Astrocyte (in vitro differentiated cells and primary cell): ENCODE data around the gene KLK12.

Experiments used
- EZH2 ChIP-seq: IDR thresholded peaks from 2 replicates; pipeline ENCODE4 v1.6.1; 2012; ENCODE audit warnings: mild to moderate bottlenecking, low read length, inconsistent platforms; ENCODE audit not compliant: insufficient read depth
- TF ChIP-seq, protein P1 (sequence below): IDR thresholded peaks from 2 replicates; pipeline ENCODE4 v1.5.1; 2011; ENCODE audit warnings: low read depth, mild to moderate bottlenecking, inconsistent platforms, low read length, moderate library complexity; ENCODE audit not compliant: insufficient read depth

DNA sequence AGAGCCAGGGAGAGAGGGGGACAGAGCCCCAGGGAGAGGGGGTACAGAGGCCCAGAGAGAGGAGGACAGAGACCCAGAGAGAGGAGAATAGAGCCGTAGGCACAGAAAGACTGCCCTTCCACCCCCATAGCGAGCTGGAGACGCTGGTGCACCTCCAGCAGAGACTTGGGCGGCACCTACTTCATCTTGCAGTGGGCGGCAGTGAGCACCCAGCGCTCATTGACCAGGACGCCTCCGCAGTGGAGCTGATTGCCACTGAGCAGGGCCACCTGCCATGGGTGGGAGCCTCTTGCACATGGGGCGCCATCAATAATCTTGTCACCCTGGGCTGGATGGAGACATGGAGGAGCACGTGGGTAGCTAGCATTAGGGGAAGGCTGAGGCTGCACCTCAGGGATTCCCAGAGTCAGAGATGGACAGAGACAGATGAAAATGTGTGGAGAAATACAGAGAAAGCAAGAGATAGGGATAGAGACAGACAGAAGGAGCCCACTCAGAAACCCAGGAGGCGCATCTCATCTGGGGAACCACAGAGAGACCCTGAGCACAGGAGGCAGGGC, 53.1 kb downstream of the KLK12 start:
- TF ChIP-seq, protein P1, sequence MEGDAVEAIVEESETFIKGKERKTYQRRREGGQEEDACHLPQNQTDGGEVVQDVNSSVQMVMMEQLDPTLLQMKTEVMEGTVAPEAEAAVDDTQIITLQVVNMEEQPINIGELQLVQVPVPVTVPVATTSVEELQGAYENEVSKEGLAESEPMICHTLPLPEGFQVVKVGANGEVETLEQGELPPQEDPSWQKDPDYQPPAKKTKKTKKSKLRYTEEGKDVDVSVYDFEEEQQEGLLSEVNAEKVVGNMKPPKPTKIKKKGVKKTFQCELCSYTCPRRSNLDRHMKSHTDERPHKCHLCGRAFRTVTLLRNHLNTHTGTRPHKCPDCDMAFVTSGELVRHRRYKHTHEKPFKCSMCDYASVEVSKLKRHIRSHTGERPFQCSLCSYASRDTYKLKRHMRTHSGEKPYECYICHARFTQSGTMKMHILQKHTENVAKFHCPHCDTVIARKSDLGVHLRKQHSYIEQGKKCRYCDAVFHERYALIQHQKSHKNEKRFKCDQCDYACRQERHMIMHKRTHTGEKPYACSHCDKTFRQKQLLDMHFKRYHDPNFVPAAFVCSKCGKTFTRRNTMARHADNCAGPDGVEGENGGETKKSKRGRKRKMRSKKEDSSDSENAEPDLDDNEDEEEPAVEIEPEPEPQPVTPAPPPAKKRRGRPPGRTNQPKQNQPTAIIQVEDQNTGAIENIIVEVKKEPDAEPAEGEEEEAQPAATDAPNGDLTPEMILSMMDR: no peak
- TF ChIP-seq EZH2: no peak
